Fibroblast of pulmonary artery (primary cell): ENCODE results near the gene TMEFF1.
"Not testable (repeated sequence)": the region's sequence is repeated elsewhere in the genome, so short reads cannot be mapped to it uniquely, and the experiment has no call there.

ENCODE experiments used
- DNase-seq: peaks from one replicate; pipeline ENCODE4 v3.0.0-alpha.2; 2010; ENCODE audit warnings: low read depth
- H3K4me3 ChIP-seq: replicated peaks from 2 replicates; pipeline ENCODE4 v1.5.1; 2011; ENCODE audit warnings: low read depth, mild to moderate bottlenecking, control low read depth, low read length, moderate library complexity
- TF ChIP-seq, protein P1 (sequence below): IDR thresholded peaks from 2 replicates; pipeline ENCODE4 v1.5.1; 2011; ENCODE audit warnings: mild to moderate bottlenecking, control low read depth, low read length, inconsistent platforms; ENCODE audit errors: missing control alignments

TMEFF1 gene

DNA sequence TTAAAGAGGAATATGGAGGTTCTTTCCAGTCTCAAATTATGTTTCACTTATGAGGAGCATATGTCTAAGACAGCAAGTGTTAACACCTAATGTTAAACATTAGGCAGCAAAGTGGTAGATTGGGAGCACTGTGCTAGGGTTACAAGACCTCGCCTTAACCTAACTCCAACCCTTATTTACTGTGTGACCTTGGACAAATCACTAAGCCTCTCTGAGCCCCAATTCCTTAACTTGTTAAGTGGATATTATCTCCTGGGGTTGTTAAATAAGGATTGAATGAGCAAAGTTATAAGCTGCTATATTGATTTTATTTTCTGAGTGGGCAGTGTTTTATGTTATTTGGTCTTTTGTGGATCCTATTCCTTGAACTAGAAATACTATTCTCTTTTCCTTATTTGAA is 38.3 kb downstream of the TMEFF1 start:
- no peak for DNase-seq
- H3K4me3 ChIP-seq = no peak overlapping the region
- TF ChIP-seq, protein P1, sequence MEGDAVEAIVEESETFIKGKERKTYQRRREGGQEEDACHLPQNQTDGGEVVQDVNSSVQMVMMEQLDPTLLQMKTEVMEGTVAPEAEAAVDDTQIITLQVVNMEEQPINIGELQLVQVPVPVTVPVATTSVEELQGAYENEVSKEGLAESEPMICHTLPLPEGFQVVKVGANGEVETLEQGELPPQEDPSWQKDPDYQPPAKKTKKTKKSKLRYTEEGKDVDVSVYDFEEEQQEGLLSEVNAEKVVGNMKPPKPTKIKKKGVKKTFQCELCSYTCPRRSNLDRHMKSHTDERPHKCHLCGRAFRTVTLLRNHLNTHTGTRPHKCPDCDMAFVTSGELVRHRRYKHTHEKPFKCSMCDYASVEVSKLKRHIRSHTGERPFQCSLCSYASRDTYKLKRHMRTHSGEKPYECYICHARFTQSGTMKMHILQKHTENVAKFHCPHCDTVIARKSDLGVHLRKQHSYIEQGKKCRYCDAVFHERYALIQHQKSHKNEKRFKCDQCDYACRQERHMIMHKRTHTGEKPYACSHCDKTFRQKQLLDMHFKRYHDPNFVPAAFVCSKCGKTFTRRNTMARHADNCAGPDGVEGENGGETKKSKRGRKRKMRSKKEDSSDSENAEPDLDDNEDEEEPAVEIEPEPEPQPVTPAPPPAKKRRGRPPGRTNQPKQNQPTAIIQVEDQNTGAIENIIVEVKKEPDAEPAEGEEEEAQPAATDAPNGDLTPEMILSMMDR = no peak

DNA sequence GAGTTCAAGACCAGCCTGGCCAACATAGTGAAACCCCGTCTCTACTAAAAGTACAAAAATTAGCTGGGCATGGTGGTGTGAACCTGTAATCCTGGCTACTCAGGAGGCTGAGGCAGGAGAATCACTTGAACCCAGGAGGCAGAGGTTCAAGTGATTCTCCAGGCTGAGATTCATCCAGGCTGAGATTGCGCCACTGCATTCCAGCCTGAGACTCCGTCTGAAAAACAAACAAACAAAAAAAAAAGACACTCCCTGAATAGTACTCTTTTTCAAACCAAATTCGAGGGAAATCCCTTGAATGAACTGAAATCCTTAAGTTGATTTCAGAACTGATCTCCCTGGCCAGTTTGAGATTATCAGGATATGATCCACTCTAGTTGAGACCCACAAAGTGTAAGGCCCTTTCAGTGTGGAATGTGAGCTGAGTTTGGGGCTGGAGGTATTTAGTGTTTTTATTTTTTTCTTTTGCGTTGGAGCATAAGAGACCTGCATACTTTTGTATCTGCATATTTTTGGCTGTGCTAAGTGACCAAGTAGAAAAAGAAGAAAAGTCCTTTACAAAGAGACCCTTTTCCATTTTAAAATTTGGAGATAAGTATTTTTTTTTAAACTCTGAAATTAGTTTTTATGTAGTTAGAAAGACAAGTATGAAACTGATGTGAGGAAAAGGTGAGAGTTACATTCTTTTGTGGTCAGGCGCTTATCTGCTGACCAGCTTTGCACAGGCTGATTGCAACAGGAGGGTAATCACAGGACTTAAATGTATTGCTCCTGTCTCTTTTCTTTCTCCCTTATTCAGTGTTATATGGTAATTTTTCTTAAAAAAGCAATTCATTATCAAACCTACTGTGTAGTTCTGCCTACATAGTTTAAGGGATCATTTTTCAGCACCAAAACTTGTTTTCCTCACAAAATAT is 42.9 kb downstream of the TMEFF1 start:
- DNase-seq = peak; percentile 20
- H3K4me3 ChIP-seq = no peak overlapping the region
- TF ChIP-seq, protein P1 = no peak

DNA sequence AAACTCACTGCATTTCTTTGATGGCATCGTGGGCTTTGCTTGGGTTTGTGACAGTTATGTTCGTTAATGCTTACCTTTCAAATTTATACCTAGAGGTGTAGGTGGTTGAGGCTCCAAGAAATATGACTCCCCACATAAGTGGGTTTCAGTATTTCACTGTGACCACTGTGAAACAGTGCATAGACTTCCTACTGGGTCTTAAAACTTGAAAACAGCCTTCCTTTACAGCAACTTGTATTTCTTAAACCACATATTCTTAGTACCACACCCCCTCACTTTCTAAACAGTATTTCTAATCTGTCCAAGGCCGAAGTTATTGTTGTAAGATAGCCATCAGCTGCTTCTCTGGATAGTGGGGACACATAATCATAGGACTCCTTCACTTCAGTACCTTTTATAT is 48.3 kb downstream of the TMEFF1 start:
- TF ChIP-seq, protein P1 = no peak
- no peak overlapping the region for H3K4me3 ChIP-seq
- DNase-seq = no peak

DNA sequence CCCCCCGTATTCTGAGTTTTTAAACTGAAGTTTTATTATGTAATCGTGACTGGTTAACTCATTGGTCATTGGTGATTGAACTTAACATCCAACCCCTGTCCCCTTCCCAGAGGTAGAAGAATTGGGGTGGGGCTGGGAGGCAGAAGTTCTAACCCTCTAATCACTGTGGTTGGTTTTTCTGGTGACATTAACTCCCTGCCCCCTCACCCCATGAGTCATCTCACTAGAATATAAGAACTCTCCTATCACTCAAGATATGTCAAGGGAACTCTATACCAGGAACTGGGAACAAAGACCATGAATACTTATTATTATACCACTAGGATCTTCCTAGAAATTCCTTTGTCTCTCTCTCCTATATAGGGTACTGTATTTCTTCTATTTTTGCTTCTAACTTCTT is 52.6 kb downstream of the TMEFF1 start:
- H3K4me3 ChIP-seq = no peak overlapping the region
- no peak for DNase-seq
- TF ChIP-seq, protein P1 = no peak

DNA sequence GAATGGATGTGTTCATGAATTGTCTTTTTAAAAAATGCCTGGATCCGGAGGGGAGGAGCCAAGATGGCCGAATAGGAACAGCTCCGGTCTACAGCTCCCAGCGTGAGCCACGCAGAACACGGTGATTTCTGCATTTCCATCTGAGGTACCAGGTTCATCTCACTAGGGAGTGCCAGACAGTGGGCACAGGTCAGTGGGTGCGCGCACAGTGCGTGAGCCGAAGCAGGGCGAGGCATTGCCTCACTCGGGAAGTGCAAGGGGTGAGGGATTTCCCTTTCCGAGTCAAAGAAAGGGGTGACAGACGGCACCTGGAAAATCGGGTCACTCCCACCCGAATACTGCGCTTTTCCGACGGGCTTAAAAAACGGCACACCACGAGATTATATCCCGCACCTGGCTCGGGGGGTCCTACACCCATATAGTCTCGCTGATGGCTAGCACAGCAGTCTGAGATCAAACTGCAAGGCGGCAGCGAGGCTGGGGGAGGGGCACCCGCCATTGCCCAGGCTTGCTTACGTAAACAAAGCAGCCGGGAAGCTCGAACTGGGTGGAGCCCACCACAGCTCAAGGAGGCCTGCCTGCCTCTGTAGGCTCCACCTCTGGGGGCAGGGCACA is 54.3 kb downstream of the TMEFF1 start:
- H3K4me3 ChIP-seq = not testable (repeated sequence)

DNA sequence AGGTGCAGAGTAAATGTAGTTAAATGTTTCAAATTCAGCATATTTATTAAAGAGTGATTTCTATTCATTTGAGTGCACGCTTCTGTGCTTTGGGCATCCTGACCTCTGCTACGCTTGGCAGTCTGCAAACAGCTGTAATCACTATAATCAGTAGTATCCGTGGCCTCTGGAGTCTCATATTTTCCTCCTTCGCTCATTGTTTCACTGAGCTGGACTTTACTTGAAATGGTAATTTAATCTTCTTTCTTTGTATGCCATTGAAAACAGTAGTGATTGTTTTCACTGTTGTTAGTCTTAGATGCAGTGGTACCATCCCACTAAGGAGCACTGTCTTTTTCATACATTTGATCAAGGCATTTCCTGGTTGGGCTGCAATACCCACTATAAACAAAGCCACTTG is 61.5 kb downstream of the TMEFF1 start:
- TF ChIP-seq, protein P1 = no peak
- DNase-seq = no peak
- H3K4me3 ChIP-seq = no peak overlapping the region

More for the DNA sequence above, 54.3 kb downstream of the TMEFF1 start:
- not testable (repeated sequence) for DNase-seq

DNA sequence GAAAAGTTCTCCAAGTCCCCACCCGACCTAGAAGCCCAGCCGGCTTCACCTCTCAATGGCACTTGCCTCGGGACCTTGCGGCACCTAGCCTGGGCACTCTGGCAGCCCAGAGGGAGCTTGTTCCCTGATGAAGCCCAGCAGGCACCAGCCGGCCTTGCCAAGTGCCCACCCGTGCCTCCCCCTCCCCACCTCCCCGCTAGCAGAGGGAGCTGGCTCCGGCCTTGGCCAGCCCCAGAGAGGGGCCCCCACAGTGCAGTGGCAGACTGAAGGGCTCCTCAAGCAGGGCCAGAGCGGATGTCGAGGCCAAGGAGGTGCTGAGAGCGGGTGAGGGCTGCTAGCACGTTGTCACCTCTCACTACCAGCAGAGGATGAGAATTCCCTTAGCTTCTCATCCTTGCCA is 67.4 kb downstream of the TMEFF1 start:
- no peak for DNase-seq
- TF ChIP-seq, protein P1 = no peak
- H3K4me3 ChIP-seq = no peak overlapping the region
